Gastroesophageal sphincter (tissue), 4 donors: Measurements from ENCODE around the gene DLL1. TPM values are rescaled to one million over a fixed set of nuclear protein-coding genes. Genes with fewer than 3 reads are reported as not detected.

Experiments
- ATAC-seq: fragments of 150-250 bp; one replicate; pipeline ENCODE4 v1.9.1; 2016; ENCODE audit warnings: mild to moderate bottlenecking, moderate library complexity
- H3K27ac ChIP-seq, 4 donors: fragments of 200-600 bp; sonication (generic) in 3 of 4; 1 replicate in 3 of 4; 2 replicates in 1 of 4; pipeline ENCODE4 v1.5.1; 2016 to 2019
- H3K27me3 ChIP-seq: fragments of 200-600 bp; sonication (generic); one replicate; pipeline ENCODE4 v1.5.1; 2019
- H3K36me3 ChIP-seq, 2 donors: fragments of 200-600 bp; sonication (generic); one replicate each; pipeline ENCODE4 v1.5.1; 2019; ENCODE audit warnings: control low read depth in 1 of 2
- H3K4me1 ChIP-seq, 3 donors: fragments of 200-600 bp; sonication (generic); 1 replicate in 2 of 3; 2 replicates in 1 of 3; pipeline ENCODE4 v1.5.1; 2016 to 2019; ENCODE audit warnings: control low read depth in 2 of 3
- H3K4me3 ChIP-seq, 2 donors: fragments of 200-600 bp; sonication (generic); one replicate each; pipeline ENCODE4 v1.5.1; 2019; ENCODE audit warnings: mild to moderate bottlenecking in 1 of 2, moderate library complexity in 1 of 2
- H3K9me3 ChIP-seq, 3 donors: fragments of 200-600 bp; sonication (generic); one replicate each; pipeline ENCODE4 v1.5.1; 2017 to 2019; ENCODE audit warnings: control low read depth in 2 of 3
- EP300 ChIP-seq: sonication (generic); formaldehyde crosslinking; IDR thresholded peaks from one replicate; pipeline ENCODE4 v1.6.1; 2017; ENCODE audit warnings: antibody characterized with exemption, mild to moderate bottlenecking
- POLR2A ChIP-seq, 2 donors: fragments of 450-650 bp; IDR thresholded peaks; one replicate each; pipeline ENCODE4 v1.6.1; 2017; ENCODE audit warnings: antibody characterized with exemption in 2 of 2, mild to moderate bottlenecking in 2 of 2, moderate library complexity in 1 of 2
- POLR2AphosphoS5 ChIP-seq: sonication (generic); formaldehyde crosslinking; IDR thresholded peaks from one replicate; pipeline ENCODE4 v1.6.1; 2017; ENCODE audit warnings: antibody characterized with exemption
- WGBS, 2 donors: methylation state at CpG; one replicate each; pipeline ENCODE4 v1.1.5; 2018; ENCODE audit warnings: low coverage in 1 of 2; 5-methylcytosine and 5-hydroxymethylcytosine counted together
- total RNA-seq, 4 donors: library from RNA; depleted of rRNA; stranded (reverse); fragments of >200 nt; gene quantifications; one replicate each; pipeline ENCODE4 v1.1.0, GENCODE V29; 2016
- TF ChIP-seq, protein P1 (sequence below), 4 experiments: fragments of 200-600 bp in 2 of 4; fragments of 450-650 bp in 2 of 4; sonication (generic) in 1 of 4; IDR thresholded peaks; one replicate each; pipeline ENCODE4 v1.5.1; 2017 to 2019; ENCODE audit warnings: antibody characterized with exemption in 4 of 4, mild to moderate bottlenecking in 2 of 4, moderate library complexity in 2 of 4

The DLL1 gene
- total RNA-seq, 4 donors from 2014 or later: 5.3 to 11.8 (median 6.5) TPM

DNA sequence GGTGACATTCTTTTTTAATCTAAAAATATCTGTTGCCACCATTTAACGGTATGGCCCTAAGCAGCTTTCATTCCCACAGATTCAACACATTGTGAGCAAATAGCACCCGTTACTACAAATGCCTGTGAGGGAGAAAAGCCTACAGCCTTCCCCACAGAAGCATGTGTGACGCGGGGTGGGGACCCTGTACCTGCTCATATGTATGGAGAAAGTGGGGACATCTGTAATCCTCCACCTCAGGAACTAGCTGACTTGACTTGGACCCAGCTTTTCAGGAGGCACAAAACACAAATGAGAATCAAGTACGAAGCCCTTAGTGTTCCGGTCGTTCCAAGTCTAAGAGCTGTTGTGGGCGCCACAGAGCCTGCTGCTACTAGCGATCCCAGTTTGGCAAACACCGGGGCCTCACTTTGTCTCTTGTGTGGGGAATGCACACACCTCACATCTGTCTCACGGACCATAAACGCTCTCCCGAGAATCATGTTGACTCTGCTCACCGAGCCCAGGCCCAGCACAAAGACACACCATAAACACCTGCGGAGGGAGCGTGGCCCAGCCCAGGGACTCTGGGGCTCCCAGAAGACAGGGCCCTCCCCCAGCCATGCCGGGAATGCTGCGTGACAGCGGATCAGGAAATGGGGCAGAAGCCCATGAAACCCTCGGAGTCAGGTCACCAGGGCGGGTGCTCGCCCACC is 21.6 kb downstream of the DLL1 start:
- TF ChIP-seq POLR2A (IDR thresholded peaks at IDR 0.05): no peak
- no peak for TF ChIP-seq EP300
- TF ChIP-seq POLR2AphosphoS5: no peak
- TF ChIP-seq, protein P1, sequence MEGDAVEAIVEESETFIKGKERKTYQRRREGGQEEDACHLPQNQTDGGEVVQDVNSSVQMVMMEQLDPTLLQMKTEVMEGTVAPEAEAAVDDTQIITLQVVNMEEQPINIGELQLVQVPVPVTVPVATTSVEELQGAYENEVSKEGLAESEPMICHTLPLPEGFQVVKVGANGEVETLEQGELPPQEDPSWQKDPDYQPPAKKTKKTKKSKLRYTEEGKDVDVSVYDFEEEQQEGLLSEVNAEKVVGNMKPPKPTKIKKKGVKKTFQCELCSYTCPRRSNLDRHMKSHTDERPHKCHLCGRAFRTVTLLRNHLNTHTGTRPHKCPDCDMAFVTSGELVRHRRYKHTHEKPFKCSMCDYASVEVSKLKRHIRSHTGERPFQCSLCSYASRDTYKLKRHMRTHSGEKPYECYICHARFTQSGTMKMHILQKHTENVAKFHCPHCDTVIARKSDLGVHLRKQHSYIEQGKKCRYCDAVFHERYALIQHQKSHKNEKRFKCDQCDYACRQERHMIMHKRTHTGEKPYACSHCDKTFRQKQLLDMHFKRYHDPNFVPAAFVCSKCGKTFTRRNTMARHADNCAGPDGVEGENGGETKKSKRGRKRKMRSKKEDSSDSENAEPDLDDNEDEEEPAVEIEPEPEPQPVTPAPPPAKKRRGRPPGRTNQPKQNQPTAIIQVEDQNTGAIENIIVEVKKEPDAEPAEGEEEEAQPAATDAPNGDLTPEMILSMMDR (IDR thresholded peaks at IDR 0.05): no peak
- no peak for ATAC-seq
- Histone ChIP-seq H3K36me3 (no peaks in the 10 kb centered on the region), H3K4me3 (no peak overlapping the region), H3K27ac (no peak overlapping the region), H3K4me1 (peaks cover 0 to 19% (median 5%) of the 10 kb centered on the region in 3 donors), H3K27me3 (peaks cover 10% of the 10 kb centered on the region), H3K9me3 (no peaks in the 10 kb centered on the region)
- WGBS, 2 donors: 73 to 78% methylated on average over 7 to 13 of the region's 22 CpGs

DNA sequence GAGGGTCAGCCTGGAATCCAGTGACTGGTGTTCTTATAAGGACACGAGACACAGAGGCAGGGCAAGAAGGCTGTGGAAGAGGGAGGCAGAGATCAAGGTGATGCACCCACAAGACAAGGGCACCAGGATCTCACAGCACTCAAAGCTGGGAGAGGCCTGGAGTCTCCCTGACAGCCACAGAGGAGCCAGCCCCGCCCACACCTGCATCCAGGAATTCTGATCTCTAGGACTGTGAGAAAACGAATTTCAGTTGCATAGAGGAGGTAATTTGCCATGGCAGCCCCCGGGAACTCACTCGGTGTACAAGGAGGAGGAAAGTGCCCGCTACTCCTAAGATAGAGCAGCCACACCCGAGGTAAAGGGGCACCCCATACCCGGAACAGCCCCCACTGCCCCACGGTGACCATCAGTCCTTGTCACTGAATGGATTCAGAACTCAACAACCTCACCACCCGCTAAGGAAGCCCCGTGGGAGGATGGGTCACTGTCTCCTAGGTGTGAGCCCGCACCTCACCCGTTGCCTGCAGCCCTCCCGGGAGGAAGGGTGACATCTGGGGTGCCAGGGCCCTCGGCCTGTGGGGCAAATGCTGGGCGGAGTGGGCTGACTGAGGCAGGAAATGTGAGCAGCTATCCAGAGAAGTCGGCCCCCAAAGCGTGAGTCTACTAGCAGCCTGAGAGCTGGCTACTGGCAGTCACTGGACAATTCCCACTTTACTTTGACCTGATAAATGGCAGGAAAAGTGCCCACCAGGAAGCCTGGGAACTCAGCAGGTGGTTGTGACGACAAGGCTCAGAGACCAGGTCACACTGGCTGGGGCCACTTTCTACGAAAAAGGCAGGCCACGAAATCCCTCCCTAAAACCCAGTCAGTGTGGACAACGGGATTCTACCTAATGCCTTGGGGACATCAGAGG is 22.4 kb downstream of the DLL1 start:
- Histone ChIP-seq H3K4me3 (no peak overlapping the region), H3K27me3 (peaks cover 8% of the 10 kb centered on the region), H3K4me1 (peaks cover 0 to 19% (median 5%) of the 10 kb centered on the region in 3 donors), H3K36me3 (no peaks in the 10 kb centered on the region), H3K9me3 (no peaks in the 10 kb centered on the region), H3K27ac (no peak overlapping the region)
- ATAC-seq: no peak
- WGBS, 2 donors: 90 to 92% methylated on average over 7 to 10 of the region's 22 CpGs
- no peak for TF ChIP-seq POLR2A (IDR thresholded peaks at IDR 0.05)
- TF ChIP-seq, protein P1 (IDR thresholded peaks at IDR 0.05): no peak
- no peak for TF ChIP-seq POLR2AphosphoS5
- no peak for TF ChIP-seq EP300

DNA sequence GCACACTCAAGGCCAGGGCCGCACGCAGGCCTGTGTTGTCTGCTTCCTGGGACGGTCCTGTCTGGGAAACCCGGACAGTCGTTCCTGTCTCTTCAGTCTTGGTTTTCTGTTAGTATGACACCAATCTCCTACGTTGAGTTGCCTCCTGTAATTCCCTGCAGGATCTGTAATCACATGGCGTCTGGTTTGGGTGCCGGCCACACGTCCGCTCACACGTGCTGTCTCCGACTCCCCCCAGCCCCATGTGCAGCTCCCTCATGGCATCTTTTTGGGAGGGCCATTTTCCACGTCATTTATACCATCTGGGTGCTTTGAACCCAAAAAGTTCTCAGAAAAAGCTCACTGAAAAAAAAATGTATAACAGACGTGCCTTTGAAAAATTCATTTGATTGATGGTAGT is 23.2 kb downstream of the DLL1 start:
- ATAC-seq: no peak
- H3K4me1 ChIP-seq: peaks cover 0 to 19% (median 5%) of the 10 kb centered on the region in 3 donors
- H3K27me3 ChIP-seq: peaks cover under 1% of the 10 kb centered on the region
- H3K9me3 ChIP-seq: no peaks in the 10 kb centered on the region
- no peaks in the 10 kb centered on the region for H3K36me3 ChIP-seq
- no peak overlapping the region for H3K4me3 ChIP-seq
- 71 to 83% methylated on average over 1 to 7 of the region's 14 CpGs for WGBS, 2 donors
- TF ChIP-seq POLR2A (IDR thresholded peaks at IDR 0.05) (no peak), EP300 (no peak), POLR2AphosphoS5 (no peak)
- TF ChIP-seq, protein P1 (IDR thresholded peaks at IDR 0.05): no peak
- H3K27ac ChIP-seq: no peak overlapping the region

DNA sequence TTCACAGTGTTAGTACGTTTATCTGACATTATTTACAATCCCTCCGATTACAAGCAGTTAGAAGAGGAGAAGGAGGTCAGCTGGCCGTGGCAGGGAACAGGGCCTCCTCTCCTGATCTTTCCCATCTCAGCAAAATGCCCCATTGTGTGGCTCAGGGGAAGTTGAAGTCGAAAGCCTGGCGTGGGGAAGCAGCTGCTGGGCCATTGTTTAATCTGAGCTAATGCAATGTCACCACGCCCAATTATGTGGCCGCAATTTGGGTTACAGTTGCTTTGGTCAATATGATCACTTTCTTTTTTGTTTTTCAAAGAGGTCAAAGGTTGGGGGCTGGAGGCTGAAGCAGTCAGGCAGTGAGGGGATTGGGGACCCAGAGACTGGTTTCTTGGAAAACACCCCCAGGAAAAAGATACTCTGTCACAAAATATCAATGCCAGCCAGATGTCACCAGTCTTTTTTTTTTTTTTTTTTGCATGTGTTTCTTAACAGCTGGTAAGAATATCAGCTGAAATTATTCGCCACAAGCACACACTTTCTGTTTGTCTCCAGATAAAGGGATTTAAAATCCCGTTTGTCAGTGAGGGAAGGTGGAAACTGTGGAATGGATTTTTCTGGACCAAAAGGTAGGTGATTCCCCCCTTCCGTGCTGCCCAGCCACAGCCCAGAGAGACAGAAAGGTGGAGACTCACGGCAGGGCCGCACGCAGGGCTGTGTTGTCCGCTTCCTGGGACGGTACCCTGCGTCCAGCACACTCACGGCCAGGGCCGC is 24.6 kb downstream of the DLL1 start:
- Histone ChIP-seq H3K9me3 (no peaks in the 10 kb centered on the region), H3K27me3 (no peaks in the 10 kb centered on the region), H3K36me3 (no peaks in the 10 kb centered on the region), H3K4me3 (no peak overlapping the region), H3K4me1 (peaks cover 0 to 19% (median 5%) of the 10 kb centered on the region in 3 donors), H3K27ac (peak overlapping the region in 1 of 4 donors; percentile 24)
- ATAC-seq: peak; percentile 38
- TF ChIP-seq, protein P1 (IDR thresholded peaks at IDR 0.05): no peak
- TF ChIP-seq POLR2A (IDR thresholded peaks at IDR 0.05) (no peak), POLR2AphosphoS5 (no peak), EP300 (no peak)
- WGBS, 2 donors: 44 to 56% methylated on average over 6 to 7 of the region's 18 CpGs
